Vagina (tissue), 2 donors: ENCODE measurements around the gene PCBP3.

ENCODE experiments used
- POLR2A ChIP-seq, 2 donors: fragments of 450-650 bp; IDR thresholded peaks; one replicate each; pipeline ENCODE4 v1.6.1; 2017; ENCODE audit warnings: antibody characterized with exemption in 2 of 2, mild to moderate bottlenecking in 2 of 2, moderate library complexity in 2 of 2
- TF ChIP-seq, protein P1 (sequence below), 3 experiments: fragments of 450-650 bp in 2 of 3; fragments of 200-600 bp in 1 of 3; sonication (generic) in 1 of 3; IDR thresholded peaks; one replicate each; pipeline ENCODE4 v1.5.1; 2017 to 2019; ENCODE audit warnings: antibody characterized with exemption in 3 of 3, mild to moderate bottlenecking in 2 of 3, moderate library complexity in 2 of 3

- no peak for TF ChIP-seq POLR2A (IDR thresholded peaks at IDR 0.05)
- TF ChIP-seq, protein P1, sequence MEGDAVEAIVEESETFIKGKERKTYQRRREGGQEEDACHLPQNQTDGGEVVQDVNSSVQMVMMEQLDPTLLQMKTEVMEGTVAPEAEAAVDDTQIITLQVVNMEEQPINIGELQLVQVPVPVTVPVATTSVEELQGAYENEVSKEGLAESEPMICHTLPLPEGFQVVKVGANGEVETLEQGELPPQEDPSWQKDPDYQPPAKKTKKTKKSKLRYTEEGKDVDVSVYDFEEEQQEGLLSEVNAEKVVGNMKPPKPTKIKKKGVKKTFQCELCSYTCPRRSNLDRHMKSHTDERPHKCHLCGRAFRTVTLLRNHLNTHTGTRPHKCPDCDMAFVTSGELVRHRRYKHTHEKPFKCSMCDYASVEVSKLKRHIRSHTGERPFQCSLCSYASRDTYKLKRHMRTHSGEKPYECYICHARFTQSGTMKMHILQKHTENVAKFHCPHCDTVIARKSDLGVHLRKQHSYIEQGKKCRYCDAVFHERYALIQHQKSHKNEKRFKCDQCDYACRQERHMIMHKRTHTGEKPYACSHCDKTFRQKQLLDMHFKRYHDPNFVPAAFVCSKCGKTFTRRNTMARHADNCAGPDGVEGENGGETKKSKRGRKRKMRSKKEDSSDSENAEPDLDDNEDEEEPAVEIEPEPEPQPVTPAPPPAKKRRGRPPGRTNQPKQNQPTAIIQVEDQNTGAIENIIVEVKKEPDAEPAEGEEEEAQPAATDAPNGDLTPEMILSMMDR (IDR thresholded peaks at IDR 0.05): no peak
Measured at GRCh38 chr21:45954921-45955320, 311.4 kb downstream of the PCBP3 start.
